Right hindlimb (tissue), 1 donor: Measurements from ENCODE around the gene KCND2.
A peak's percentile ranks its signal among the peaks of the same experiment; 100 is the strongest.
"Not testable (repeated sequence)": the region's sequence is repeated elsewhere in the genome, so short reads cannot be mapped to it uniquely, and the experiment has no call there.

ENCODE experiments used
- DNase-seq: peaks from one replicate; pipeline ENCODE4 v3.0.0-alpha.2; 2018

The KCND2 gene

GRCh38 chr7:120272701-120273475, at the start of gene KCND2:
TSS of gene KCND2 (plus strand) at chr7:120273175.
- peak; percentile 32 for DNase-seq

DNA sequence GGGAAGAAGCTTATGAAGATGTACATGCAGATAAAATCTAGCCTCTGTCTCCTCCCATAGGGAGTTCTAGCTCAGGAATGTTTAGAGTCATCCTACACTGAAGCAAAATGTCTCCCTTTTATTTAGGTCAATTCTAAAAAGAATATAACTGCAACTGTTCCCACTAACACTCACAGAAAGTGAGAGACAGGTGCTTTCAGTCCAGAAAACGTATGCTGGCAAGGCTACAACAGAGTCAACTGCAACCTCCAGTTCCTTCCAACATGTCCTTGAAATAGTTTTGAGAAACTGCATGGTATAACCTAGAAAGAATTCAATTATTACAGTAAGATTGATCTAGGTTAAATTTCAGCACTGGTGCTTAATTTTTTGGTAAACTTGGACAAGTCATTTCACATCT, 46.8 kb upstream of the KCND2 start:
- DNase-seq: no peak

- no peak for DNase-seq
These were observed 45.7 kb upstream of the KCND2 start for GRCh38 chr7:120227255-120227654.

DNA sequence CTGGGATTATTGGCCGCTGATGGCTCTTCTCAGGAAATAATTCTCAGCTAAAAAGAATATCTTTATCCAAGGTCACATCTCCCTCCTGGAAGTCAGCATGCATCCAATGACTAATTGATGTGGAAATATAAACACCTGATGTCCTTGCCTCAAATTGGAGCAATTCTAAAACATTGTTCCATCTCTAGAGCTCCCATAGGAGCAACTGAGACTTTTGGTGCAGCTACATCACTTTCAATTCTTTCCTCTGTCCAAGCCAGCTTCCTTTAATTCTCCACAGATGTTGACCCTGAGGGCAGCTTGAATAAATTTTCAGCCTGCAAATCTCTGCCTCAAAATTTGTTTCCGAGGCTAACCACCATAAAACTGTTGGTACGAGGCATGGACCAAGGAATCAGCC, 43.9 kb upstream of the KCND2 start:
- no peak for DNase-seq

- DNase-seq: no peak
These were observed 39.6 kb upstream of the KCND2 start for GRCh38 chr7:120233338-120233737.

- DNase-seq: not testable (repeated sequence)
These were observed 32.6 kb upstream of the KCND2 start for GRCh38 chr7:120240350-120240749.

DNA sequence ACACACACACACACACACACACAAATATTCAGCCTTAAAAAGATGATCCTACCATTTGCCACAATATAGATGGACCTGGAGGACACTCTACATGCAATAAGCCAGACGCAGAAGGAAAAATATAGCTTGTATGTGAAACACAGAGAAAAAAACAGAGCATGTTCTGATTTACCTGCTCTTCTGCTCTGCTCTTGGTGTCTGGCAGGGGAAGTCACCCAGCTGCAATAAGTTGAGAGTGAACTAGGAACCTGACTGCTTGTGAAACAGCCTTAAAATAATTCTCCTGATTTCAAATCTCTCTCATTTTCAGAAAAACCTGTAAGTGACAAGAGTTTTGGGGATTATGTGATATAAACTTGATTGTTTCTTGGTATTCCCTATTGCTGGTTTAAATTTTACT, 31.0 kb upstream of the KCND2 start:
- DNase-seq: no peak

- DNase-seq: no peak
These were observed 18.1 kb upstream of the KCND2 start for GRCh38 chr7:120254845-120255244.

DNA sequence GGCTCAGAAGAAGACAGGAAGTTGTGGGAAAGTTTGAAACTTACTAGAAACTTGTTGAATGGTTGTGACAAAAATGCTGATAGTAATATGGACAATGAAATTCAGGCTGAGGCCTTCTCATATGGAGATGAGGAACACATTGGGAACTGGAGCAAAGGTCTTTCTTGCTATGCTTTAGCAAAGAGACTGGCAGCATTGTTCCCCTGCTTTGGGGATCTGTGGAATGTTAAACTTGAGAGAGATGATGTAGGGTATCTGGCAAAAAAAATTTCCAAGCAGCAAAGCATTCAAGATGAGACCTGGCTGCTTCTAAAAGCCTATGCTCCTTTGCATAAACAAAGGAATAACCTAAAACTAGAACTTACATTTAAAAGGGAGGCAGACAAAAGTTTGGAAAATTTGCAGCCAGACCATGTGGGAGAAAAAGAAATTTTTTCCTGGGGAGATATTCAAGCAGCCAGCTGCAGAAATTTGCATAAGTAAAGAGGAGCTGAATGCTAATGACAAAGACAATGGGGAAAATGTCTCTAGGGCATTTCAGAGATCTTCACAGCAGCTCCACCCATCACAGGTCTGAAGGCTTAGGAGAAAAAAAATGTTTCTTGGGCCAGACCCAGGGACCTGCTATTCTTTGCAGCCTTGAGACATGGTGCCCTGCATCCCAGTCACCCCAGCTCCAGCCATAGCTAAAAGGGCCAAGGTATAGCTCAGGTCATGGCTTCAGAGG, 16.5 kb upstream of the KCND2 start:
- no peak for DNase-seq

GRCh38 chr7:120259386-120259785, 13.6 kb upstream of the KCND2 start:
- no peak for DNase-seq

DNA sequence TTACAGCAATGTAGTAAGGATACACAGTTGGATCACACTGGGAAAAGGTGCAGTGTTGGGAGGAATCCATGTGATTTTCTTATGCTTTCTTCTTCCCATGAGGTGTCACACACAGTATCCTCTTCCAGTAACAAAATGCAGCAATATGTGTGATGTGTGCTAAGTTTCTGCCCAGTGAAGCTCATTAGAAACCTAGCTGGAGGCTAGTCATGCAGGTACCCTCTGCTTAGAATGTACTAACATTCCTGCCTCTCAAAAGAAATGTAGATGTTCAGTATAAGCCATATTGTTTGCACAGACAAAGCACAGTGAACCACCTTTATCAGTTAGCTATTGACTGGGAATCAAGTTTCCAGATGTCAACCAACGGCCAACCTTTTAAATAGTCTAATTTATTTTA, 12.9 kb upstream of the KCND2 start:
- no peak for DNase-seq

GRCh38 chr7:120272261-120272660, 714 bp upstream of the KCND2 start:
- DNase-seq: peak; percentile 38

GRCh38 chr7:120273476-120273975, 551 bp downstream of the KCND2 start:
- DNase-seq: peak; percentile 45

DNA sequence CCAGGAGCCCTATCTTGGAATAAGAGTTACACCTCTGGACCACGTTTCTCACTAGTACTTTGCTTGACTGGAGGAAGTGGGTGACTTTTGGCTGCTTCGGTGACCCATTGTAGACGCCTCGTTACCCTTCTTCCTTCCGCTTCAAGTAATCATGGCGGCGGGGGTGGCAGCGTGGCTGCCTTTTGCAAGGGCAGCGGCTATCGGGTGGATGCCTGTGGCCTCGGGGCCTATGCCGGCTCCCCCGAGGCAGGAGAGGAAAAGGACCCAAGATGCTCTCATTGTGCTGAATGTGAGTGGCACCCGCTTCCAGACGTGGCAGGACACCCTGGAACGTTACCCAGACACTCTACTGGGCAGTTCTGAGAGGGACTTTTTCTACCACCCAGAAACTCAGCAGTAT, 1.5 kb downstream of the KCND2 start:
- DNase-seq: no peak

- no peak for DNase-seq
These were observed 1.9 kb downstream of the KCND2 start for GRCh38 chr7:120274899-120275298.

DNA sequence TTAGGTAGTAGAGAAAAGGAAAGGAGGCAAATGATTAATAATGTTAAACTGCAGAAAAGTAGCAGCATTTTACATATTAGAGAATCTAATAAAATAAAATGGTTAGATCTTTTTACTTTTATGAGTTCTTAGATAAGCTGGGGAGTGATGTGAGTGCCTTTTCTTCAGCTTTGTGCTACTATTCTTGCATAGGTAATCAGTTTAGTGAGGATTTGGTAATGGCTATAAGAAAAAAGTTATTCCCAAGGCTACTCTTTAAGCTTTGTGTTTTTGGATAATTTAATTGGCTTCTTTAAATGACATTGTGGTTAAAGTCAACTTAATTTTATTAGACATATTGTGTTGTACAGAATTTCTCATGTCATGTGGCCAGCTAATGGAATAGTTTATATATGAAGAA, 3.7 kb downstream of the KCND2 start:
- DNase-seq: no peak

GRCh38 chr7:120278773-120279172, 5.8 kb downstream of the KCND2 start:
- DNase-seq: no peak

DNA sequence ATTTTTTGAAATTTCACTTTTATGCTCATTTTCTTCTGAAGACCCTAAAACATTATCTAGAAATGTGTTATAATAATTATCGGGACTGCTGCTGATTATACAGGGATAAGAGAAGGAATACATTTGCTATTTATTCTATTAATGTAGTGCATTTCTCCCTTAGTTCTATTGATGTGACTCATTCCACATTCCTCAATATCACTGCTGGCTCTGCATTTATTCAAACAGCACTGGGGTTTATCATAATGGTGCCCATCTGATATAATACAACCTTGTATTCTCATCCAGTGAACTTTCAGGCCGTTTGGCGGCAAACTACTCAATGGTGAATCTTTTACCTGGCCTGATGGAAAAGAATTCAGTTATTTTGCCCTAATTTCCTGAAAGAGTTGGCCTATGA, 7.8 kb downstream of the KCND2 start:
- DNase-seq: no peak

- DNase-seq: no peak
These were observed 20.1 kb downstream of the KCND2 start for GRCh38 chr7:120293027-120293426.

- DNase-seq: no peak
These were observed 29.2 kb downstream of the KCND2 start for GRCh38 chr7:120302190-120302589.

DNA sequence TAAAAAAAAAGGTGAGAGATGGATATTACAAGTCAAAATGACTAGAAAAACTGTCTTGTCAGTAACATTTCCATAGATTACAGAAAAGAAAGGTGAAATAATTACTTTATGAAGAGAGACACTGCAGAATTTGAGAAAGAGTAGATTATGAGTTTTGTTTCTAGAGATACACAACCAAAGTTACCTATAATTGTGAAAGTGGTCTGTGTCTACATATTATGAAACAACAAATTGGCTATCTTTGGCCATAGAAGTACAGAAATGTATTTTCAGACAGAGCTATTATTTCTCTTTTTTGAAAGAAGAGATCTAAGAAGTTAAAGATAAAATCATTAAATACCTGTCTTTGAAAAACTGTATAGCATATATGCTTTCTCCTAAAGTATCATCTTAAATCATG, 30.1 kb downstream of the KCND2 start:
- DNase-seq: no peak

DNA sequence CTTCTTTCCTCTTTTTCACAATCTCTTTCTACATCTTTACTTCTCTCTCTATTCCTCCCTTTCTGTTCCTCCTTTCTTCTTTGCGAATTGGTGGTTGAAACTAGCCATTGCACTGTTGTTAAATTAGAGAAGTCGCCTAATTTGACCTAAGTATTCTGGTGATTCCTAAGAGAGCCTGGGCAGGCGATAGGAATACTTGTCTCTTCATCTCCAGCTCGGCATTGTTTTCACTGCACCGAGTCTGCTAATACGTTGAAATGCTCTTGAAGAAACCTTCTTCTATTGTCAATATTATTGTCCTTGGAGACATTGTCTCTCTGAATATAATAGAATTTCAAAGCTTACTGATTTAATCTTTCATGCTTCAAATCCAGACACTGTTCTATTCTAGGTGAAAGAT, 31.7 kb downstream of the KCND2 start:
- no peak for DNase-seq

GRCh38 chr7:120307991-120308545, 35.1 kb downstream of the KCND2 start:
- DNase-seq: no peak
